ENCODE measurements around the gene IL31. TPM values are rescaled to one million over a fixed set of nuclear protein-coding genes. Genes with fewer than 3 reads are reported as not detected.

IL31 gene
- total RNA-seq, 1 donor from 2014 or later = not detected

- ChIA-PET POLR2A (no interaction called here), CTCF (no interaction called here)
- DNase-seq = no peak
- TF ChIP-seq CTCF (IDR thresholded peaks at IDR 0.05) = no peak
- Mint-ChIP-seq H3K4me1 (no peaks in the 10 kb centered on the region), H3K36me3 (ENCODE audit: low read depth) (peaks cover 53% of the 10 kb centered on the region), H3K27ac (no peak overlapping the region), H3K27me3 (no peaks in the 10 kb centered on the region), H3K4me3 (no peak overlapping the region), H3K9me3 (no peaks in the 10 kb centered on the region)
- ATAC-seq (ENCODE audit: low read depth) = no peak
- intact Hi-C loops (cut with micrococcal nuclease) = no loop called here
These were observed 33.4 kb downstream of the IL31 start for GRCh38 chr12:122140467-122141257.

- H3K36me3 Mint-ChIP-seq (ENCODE audit: low read depth) = peaks cover 60% of the 10 kb centered on the region
- no peaks in the 10 kb centered on the region for H3K4me1 Mint-ChIP-seq
- no peak for DNase-seq
- H3K27ac Mint-ChIP-seq = no peak overlapping the region
- H3K9me3 Mint-ChIP-seq = no peaks in the 10 kb centered on the region
- POLR2A ChIA-PET = no interaction called here
- H3K27me3 Mint-ChIP-seq = no peaks in the 10 kb centered on the region
- CTCF ChIA-PET = no interaction called here
- H3K4me3 Mint-ChIP-seq = no peak overlapping the region
- ATAC-seq (ENCODE audit: low read depth) = no peak
- TF ChIP-seq CTCF (IDR thresholded peaks at IDR 0.05) = no peak
- intact Hi-C loops (cut with micrococcal nuclease) = no loop called here
These were observed 34.1 kb downstream of the IL31 start for GRCh38 chr12:122139941-122140340.

GRCh38 chr12:122139266-122139665 lies 34.8 kb downstream of the IL31 start:
- peaks cover 60% of the 10 kb centered on the region for H3K36me3 Mint-ChIP-seq (ENCODE audit: low read depth)
- ATAC-seq (ENCODE audit: low read depth) (no peak), DNase-seq (no peak)
- no peaks in the 10 kb centered on the region for H3K27me3 Mint-ChIP-seq
- POLR2A ChIA-PET = interaction anchor here (0.5 to 0.6 kb wide), 2 partner anchors 12 to 128 kb away, joined by 3 to 6 read pairs; no protein-coding TSS in a partner anchor
- CTCF ChIA-PET = no interaction called here
- intact Hi-C loops (cut with micrococcal nuclease) = no loop called here
- no peaks in the 10 kb centered on the region for H3K4me1 Mint-ChIP-seq
- TF ChIP-seq CTCF (IDR thresholded peaks at IDR 0.05) = no peak
- H3K9me3 Mint-ChIP-seq = no peaks in the 10 kb centered on the region
- no peak overlapping the region for H3K4me3 Mint-ChIP-seq
- H3K27ac Mint-ChIP-seq = no peak overlapping the region

- intact Hi-C loops (cut with micrococcal nuclease) = no loop called here
- POLR2A ChIA-PET = no interaction called here
These were observed 35.4 kb downstream of the IL31 start for GRCh38 chr12:122138616-122139015.

GRCh38 chr12:122138181-122138580 lies 35.8 kb downstream of the IL31 start:
- no peaks in the 10 kb centered on the region for H3K27me3 Mint-ChIP-seq
- DNase-seq (no peak), ATAC-seq (ENCODE audit: low read depth) (no peak)
- no peak overlapping the region for H3K4me3 Mint-ChIP-seq
- TF ChIP-seq CTCF (IDR thresholded peaks at IDR 0.05) = no peak
- H3K36me3 Mint-ChIP-seq (ENCODE audit: low read depth) = peaks cover 60% of the 10 kb centered on the region
- ChIA-PET CTCF (no interaction called here), POLR2A (no interaction called here)
- H3K4me1 Mint-ChIP-seq = no peaks in the 10 kb centered on the region
- H3K9me3 Mint-ChIP-seq = no peaks in the 10 kb centered on the region
- intact Hi-C loops (cut with micrococcal nuclease) = no loop called here
- H3K27ac Mint-ChIP-seq = no peak overlapping the region

More at GRCh38 chr12:122138616-122139015, 35.4 kb downstream of the IL31 start:
- Mint-ChIP-seq H3K4me3 (no peak overlapping the region), H3K27me3 (no peaks in the 10 kb centered on the region), H3K4me1 (no peaks in the 10 kb centered on the region), H3K9me3 (no peaks in the 10 kb centered on the region), H3K36me3 (ENCODE audit: low read depth) (peaks cover 60% of the 10 kb centered on the region), H3K27ac (no peak overlapping the region)
- ATAC-seq (ENCODE audit: low read depth) = no peak
- CTCF ChIA-PET = no interaction called here
- no peak for DNase-seq
- TF ChIP-seq CTCF (IDR thresholded peaks at IDR 0.05) = no peak

Data from activated B cell treated with CpG ODN at 0.5 μM for 24 hours (primary cell).